K562 (cell line): Measurements from ENCODE around the gene NFIC. TPM values are rescaled to one million over a fixed set of nuclear protein-coding genes. Genes with fewer than 3 reads are reported as not detected.
A peak's percentile ranks its signal among the peaks of the same experiment; 100 is the strongest.

Experiments
- ATF3 ChIP-seq, 2 experiments: fragments of 450-650 bp in 1 of 2; sonication (generic) in 1 of 2; formaldehyde crosslinking in 1 of 2; IDR thresholded peaks in 1 of 2; conservative IDR thresholded peaks in 1 of 2; 2 replicates each; pipeline versions ENCODE4 v1.6.1 to v1.8.1; 2016 to 2023; ENCODE audit warnings: mild to moderate bottlenecking in 2 of 2, moderate library complexity in 2 of 2, inconsistent platforms in 1 of 2, missing genetic modification reagents in 1 of 2
- CCNT2 ChIP-seq: IDR thresholded peaks from 2 replicates; pipeline ENCODE4 v1.6.1; 2011; ENCODE audit warnings: borderline replicate concordance, low read depth, mild to moderate bottlenecking, moderate library complexity, mixed read lengths, low read length; ENCODE audit not compliant: insufficient read length; ENCODE audit errors: extremely low read depth
- DPF2 ChIP-seq: fragments of 450-650 bp; IDR thresholded peaks from 2 replicates; pipeline ENCODE4 v1.6.1; 2016
- KLF13 ChIP-seq: fragments of 450-650 bp; IDR thresholded peaks from 2 replicates; pipeline ENCODE4 v1.6.1; 2016; ENCODE audit warnings: missing genetic modification characterization, low read depth, mild to moderate bottlenecking, missing compliant biosample characterization, moderate library complexity, borderline replicate concordance
- MAZ ChIP-seq, 2 experiments: fragments of 450-650 bp in 1 of 2; sonication (generic) in 1 of 2; formaldehyde crosslinking; IDR thresholded peaks in 1 of 2; conservative IDR thresholded peaks in 1 of 2; 2 replicates each; pipeline versions ENCODE4 v1.4.0 to v1.5.0; 2020; ENCODE audit warnings: mild to moderate bottlenecking in 1 of 2, missing genetic modification reagents in 1 of 2
- MXD1 ChIP-seq: fragments of 250-450 bp; sonication (Bioruptor Pico); IDR thresholded peaks from 2 replicates; pipeline ENCODE4 v1.8.0; 2021; ENCODE audit warnings: borderline replicate concordance, mild to moderate bottlenecking, moderate library complexity; ENCODE audit not compliant: poor library complexity, severe bottlenecking
- NFRKB ChIP-seq: fragments of 450-650 bp; IDR thresholded peaks from 2 replicates; pipeline ENCODE4 v1.6.1; 2016; ENCODE audit warnings: low read depth
- PATZ1 ChIP-seq: fragments of 250-450 bp; sonication (Bioruptor Pico); IDR thresholded peaks from 2 replicates; pipeline ENCODE4 v1.5.0; 2020; ENCODE audit warnings: mild to moderate bottlenecking, borderline replicate concordance
- PREB ChIP-seq: sonication (generic); formaldehyde crosslinking; IDR thresholded peaks from 2 replicates; pipeline ENCODE4 v1.8.1; 2023; ENCODE audit warnings: mild to moderate bottlenecking, missing genetic modification reagents
- TFAM ChIP-seq: fragments of 250-450 bp; sonication (Bioruptor Pico); conservative IDR thresholded peaks from 2 replicates; pipeline ENCODE4 v1.5.0; 2021; ENCODE audit warnings: mild to moderate bottlenecking, moderate library complexity
- TFE3 ChIP-seq: fragments of 450-650 bp; formaldehyde crosslinking; IDR thresholded peaks from 2 replicates; pipeline ENCODE4 v1.4.0; 2020; ENCODE audit warnings: mild to moderate bottlenecking, mixed read lengths
- ZMIZ1 ChIP-seq, 2 experiments: fragments of 150-350 bp in 1 of 2; IDR thresholded peaks; 2 replicates each; pipeline ENCODE4 v1.6.1; 2012 to 2016; ENCODE audit warnings: low read depth in 2 of 2, low read length in 2 of 2, mild to moderate bottlenecking in 1 of 2, moderate library complexity in 1 of 2
- ZNF431 ChIP-seq: sonication (generic); formaldehyde crosslinking; IDR thresholded peaks from 2 replicates; pipeline ENCODE4 v1.8.0; 2022; ENCODE audit warnings: mild to moderate bottlenecking, missing genetic modification reagents
- ZNF778 ChIP-seq: fragments of 450-650 bp; formaldehyde crosslinking; IDR thresholded peaks from 2 replicates; pipeline ENCODE4 v1.4.0; 2020; ENCODE audit warnings: mild to moderate bottlenecking, moderate library complexity
- polyA plus RNA-seq, 8 experiments: library from polyadenylated mRNA; depleted of rRNA in 4 of 8; stranded (reverse) in 5 of 8; unstranded in 3 of 8; fragments of >200 nt; fragmentation: Nextera tagmentation in 2 of 8; fragmentation: Illumina TruSeq in 1 of 8; extraction: Ambion mirVana in 2 of 8; extraction: Trizol in 1 of 8; gene quantifications; 2 replicates each; pipeline versions ENCODE4 v1.2.1 to v1.2.3, GENCODE V29; 2011 to 2014; ENCODE audit warnings: inconsistent platforms in 1 of 8, missing spikeins in 1 of 8
- total RNA-seq, 7 experiments: library from RNA; depleted of rRNA in 6 of 7; stranded (reverse); fragments of >200 nt in 6 of 7; fragmentation: Illumina TruSeq in 2 of 7; extraction: Trizol in 2 of 7; gene quantifications; 2 replicates each; pipeline versions ENCODE4 v1.2.1 to v1.2.3, GENCODE V29; 2011 to 2021; ENCODE audit warnings: low replicate concordance in 1 of 7

Gene NFIC
- total and polyA plus RNA-seq, 9 of the 15 experiments (the other 6 are each of a cell fraction or from before 2014, with no cell fraction given), result 0.71 to 62.1 (median 6.9) TPM

GRCh38 chr19:3434630-3435553 is 68.5 kb downstream of the NFIC start (continued):
- TF ChIP-seq PATZ1 (CRISPR knock-in tag) (no peak), PREB (CRISPR knock-in tag) (0 out of 2 replicates have a peak, but pooled peaks have one; percentile 62), DPF2 (peak; percentile 46; the same call in 1 of the 2 replicates), MAZ (CRISPR knock-in tag; conservative IDR thresholded peaks at IDR 0.05 in 1 of 2, IDR thresholded peaks at IDR 0.05 in 1 of 2) (peak; percentile 96 to 97), ZNF778 (CRISPR knock-in tag) (no peak), TFAM (CRISPR knock-in tag) (no peak), MXD1 (CRISPR knock-in tag) (no peak), CCNT2 (peak; percentile 60), ZMIZ1 (IDR thresholded peaks at IDR 0.05; ENCODE audit: low read depth in 2 of 2, low read length in 2 of 2) (no peak), KLF13 (tag) (peak; percentile 90), ZNF431 (CRISPR knock-in tag) (peak; percentile 55; the same call in 1 of the 2 replicates), TFE3 (CRISPR knock-in tag) (peak; percentile 5; the same call in 1 of the 2 replicates), NFRKB (no peak), ATF3 (IDR thresholded peaks at IDR 0.05) (peak; percentile 98), ATF3 (CRISPR knock-in tag; conservative IDR thresholded peaks at IDR 0.05) (peak; percentile 96)
